GM12891 (cell line): ENCODE data around the gene CATSPER1.

Source experiments
- POLR2A ChIP-seq: IDR thresholded peaks from 2 replicates; pipeline ENCODE4 v1.6.1; 2011; ENCODE audit warnings: low read depth, low read length, control low read depth
- POLR2AphosphoS5 ChIP-seq: IDR thresholded peaks from 2 replicates; pipeline ENCODE4 v1.6.1; 2011; ENCODE audit warnings: low read depth, low read length, control low read depth
- TAF1 ChIP-seq: IDR thresholded peaks from 2 replicates; pipeline ENCODE4 v1.6.1; 2011; ENCODE audit warnings: low read depth, low read length, control low read depth

GRCh38 chr11:66014804-66015453 lies 11.3 kb downstream of the CATSPER1 start:
- no peak for TF ChIP-seq TAF1
- no peak for TF ChIP-seq POLR2A
- TF ChIP-seq POLR2AphosphoS5 = no peak
